NOMO-1 (cell line): ENCODE data around the gene CENPC.
"Not testable (repeated sequence)": the region's sequence is repeated elsewhere in the genome, so short reads cannot be mapped to it uniquely, and the experiment has no call there.

Experiments
- DNase-seq, 2 experiments: peaks; one replicate each; lab custom pipeline; 2025; ENCODE audit not compliant: unreplicated experiment in 2 of 2; lab: John Stamatoyannopoulos, UW

Gene CENPC

DNA sequence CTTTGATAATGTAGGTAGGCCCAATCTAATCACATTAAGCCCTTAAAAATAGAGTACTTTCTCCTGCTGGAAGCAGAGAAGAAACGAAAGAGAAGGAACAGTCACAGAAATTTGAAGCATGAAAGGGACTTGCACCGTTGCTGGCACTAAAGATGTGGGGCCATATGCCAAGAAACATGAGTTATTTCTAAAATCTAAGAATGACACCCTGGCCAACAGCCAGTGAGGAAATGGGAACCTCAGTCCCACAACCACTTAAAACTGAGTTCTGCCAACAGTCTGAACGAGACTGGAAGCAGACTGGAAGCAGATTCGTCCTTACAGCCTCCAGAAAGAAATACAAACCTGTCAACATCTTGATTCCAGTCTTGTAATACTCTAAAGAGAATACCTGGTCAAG, 70.1 kb downstream of the CENPC start:
- DNase-seq, result no peak

DNA sequence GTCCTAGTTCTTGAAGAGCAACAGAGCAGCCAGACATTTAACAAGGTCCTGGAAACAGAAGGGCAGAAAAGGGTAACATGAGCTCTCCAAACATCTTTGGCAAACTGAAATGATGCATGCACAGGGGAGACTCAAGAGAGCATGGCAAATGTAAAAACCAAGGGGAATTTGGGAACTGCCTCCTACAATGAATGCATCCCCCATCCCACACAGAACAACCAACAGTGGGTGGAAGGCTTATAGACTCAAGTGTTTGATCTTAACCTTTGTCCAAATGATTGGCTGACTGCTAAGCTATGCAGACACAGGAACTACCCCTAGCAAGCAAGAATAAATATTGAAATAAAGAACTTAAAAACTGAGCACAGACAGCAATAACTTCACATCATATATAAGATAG, 74.4 kb downstream of the CENPC start:
- no peak for DNase-seq

DNA sequence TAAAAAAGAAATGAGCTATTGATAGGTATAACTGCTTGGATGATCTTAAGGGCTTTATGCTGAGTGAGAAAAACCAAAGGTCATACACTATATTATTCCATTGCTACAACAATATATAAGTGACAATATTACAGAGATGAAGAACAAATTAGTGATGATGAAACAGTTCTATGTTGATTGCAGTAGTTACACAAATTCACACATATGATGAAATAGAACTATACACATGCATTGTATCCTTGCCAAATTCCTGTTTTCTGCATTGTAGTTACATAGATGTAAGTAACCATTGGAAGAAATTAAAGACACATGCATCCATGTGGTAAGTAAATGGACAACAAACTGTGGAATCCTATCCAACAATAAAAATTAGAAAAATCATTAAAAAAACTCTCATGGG, 76.5 kb downstream of the CENPC start:
- DNase-seq, result no peak

DNA sequence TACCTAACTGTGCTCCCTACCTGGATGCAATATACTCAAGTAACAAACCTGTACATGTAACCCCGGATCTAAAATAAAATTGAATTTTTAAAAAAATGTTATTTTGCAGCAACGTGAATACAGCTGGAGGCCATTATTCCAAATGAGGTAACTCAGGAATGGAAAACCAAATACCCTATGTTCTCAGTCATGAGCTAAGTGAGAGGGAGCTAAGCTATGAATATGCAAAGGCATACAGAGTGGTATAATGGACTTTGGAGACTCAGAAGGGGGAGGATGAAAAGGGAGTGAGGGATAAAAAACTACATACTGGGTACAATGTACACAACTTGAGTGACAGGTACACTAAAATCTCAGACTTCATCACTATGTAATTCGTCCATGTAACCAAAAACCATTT, 78.6 kb downstream of the CENPC start:
- DNase-seq, result no peak

DNA sequence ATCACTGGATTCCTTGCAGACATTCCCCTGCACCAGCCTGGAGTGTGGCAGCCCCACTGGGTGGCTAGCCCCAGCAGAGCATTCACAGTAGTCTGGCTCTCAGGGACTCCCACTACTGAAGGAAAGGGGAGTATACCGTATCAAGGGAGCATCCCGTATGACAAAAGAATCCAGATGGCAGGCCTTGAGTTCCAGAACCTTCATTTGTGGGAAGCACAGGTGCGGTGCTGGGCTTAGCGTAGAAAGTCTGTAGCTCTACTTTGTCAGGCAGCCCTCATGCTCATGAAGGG, 79.6 kb downstream of the CENPC start:
- DNase-seq, result no peak

DNA sequence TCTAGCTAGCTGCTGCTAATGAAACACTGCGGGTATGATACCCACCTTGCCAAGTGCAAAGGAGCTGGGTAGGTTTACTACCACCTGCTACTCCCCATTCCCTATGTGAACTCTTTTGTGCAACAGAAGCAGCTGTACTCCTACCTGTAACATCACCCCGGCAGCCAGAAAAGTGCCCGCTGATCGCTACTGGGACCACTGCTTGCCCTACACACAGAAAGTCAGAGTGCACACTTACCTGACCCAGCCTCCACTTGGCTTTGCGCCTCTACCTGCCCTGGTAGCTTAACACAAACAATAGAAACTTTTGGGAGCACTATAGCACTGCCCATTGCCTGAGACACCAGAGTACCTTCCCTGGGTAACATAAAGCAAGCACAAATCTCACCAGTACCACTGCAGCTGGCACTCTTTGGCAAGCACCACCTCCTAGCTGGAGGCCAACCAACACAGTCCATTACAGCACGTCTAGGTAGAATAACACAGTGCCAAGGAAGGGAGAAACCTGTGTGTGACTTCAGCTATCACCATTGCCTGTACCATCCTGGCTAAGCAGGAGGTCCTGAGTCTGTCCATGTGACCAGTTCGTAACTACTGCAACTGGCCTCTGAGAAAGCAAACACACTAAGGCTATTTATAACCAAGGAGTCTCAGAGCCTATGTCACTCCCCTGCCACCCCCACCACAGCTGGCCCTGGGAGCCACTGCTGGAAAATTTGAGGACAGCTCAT, 80.1 kb downstream of the CENPC start:
- no peak for DNase-seq

DNA sequence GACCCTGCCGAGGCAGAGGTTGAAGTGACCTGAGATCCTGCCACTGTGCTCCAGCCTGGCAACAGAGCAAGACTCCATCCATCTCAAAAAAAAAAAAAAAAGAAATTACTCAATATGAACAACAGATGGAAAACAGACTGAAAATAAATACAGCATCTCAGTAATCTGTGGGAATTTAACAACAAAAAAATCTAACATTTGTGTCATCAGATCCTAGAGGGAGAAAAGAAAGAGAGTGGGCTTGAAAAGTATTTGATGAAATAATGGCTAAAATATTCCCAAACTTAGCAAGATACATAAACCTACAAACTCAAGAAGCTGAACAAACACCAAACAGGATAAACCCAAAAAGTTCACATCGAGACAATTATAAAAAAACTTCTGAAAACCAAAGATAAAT, 84.7 kb downstream of the CENPC start:
- DNase-seq, result no peak

DNA sequence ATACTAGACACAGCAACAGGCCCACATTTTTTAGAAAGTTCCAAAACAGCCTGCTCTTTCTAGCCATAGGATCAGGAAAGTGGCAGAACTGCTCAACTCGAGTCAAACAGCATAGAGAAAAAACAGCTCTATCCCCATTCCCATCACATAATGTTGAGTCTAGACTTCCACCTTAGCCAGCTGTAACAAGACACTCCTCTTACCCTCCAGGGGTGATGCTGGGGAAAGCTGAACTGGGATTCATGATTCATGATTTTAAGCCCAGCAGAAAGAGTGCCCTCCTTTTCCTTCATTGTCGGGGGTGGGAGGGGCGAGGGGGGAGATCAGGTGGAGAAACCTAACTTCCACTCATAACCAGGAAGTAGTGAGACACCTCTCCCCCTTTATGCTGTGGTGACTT, 86.1 kb downstream of the CENPC start:
- DNase-seq, result no peak

DNA sequence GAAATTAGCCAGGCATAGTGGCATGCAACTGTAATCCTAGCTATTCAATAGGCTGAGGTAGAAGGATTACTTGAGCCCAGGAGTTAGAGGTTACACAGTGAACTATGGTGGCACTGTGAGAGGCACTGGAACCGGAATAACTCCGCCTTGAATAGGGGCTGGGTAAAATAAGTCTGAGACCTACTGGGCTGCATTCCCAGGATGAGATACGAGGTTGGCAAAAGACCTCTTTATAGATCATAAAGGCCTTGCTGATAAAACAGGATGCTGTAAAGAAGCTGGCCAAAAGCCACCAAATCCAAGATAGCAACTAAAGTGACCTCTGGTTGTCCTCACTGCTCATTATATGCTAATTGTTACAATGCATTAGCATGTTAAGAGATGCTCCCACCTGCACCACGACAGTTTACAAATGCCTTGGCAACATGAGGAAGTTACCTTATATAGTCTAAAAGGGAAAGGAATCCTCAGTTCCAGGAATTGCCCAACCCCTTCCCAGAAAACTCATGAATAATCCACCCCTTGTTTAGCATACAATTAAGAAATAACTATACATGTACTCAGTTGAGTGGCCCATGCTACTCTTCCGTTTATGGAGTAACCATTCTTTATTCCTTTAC, 88.6 kb downstream of the CENPC start:
- no peak for DNase-seq

DNA sequence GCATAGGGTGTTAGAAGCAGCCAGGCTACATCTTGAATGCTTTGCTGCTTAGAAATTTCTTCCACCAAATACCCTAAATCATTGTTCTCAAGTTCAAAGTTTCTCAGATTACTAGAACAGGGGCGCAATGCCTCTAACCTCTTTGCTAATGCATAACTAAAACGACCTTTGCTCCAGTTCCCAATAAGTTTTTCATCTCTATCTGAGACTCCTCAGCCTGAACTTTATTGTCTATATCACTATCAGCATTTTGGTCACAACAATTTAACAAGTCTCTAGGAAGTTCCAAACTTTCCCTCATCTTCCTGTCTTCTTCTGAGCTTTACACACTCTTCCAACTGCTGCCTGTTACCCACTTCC, 92.5 kb downstream of the CENPC start:
- not testable (repeated sequence) for DNase-seq

DNA sequence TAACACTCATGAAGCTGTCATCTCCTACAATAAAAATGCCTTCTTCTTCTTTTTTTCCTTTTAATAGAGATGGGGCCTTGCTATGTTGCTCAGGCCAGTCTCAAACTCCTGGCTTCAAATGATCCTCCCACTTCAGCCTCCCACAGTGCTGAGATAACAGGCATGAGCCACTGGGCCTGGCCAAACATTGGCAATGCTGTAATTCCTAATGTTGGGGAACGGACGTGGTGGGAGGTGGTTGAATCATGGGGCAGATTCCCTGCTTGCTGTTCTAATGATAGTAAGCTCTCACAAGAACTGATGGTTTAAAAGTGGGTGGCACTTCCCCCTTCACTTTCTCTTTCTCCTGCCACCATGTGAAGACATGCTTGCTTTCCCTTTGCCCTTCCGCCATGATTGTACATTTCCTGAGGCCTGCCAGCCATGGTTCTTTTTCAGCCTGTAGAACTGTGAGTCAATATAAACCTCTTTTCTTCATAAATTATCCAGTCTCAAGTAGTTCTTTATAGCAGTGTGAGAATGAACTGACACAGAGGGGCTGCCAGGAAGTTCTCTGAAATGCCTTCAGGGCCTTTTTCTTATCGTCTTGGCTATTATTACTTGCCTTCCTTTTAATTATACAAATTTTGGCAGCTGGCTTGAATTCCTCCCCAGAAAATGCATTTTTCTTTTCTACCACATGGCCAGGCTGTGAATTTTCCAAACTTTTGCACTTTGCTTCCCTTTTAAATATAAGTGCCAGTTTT, 93.0 kb downstream of the CENPC start:
- no peak for DNase-seq

DNA sequence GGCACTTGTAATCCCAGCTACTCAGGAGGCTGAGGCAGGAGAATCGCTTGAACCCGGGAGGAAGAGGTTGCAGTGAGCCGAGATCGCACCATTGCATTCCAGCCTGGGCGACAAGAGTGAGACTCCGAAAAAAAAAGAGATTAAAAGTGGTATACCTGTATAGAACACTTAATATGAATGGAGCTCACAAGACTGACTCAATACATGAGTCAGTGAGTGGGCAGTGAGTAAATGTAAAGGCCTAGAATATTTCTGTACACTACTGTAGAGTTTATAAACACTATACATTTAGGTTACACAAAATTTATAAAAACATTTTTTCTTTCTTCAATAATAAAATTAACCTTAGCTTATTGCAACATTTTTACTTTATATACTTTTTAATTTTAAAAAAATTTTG, 93.8 kb downstream of the CENPC start:
- DNase-seq, result no peak

DNA sequence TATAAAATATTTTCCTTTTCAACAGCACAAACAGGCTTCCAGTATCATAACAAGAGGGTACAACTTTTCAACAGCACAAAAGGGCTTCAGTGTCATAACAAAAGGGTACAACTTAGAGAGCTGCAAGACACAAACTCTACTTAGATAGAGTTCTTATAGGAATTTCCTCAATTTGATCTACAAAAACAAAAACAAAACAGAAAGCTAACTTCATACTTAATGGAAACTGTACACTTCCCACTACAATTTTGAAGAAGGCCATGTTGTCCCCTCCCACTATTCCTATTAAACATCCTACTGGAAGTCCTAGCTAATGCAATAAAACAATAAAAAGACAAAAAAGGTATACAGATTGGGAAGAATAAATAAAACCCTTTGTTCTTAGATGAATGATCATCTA, 96.7 kb downstream of the CENPC start:
- no peak for DNase-seq

DNA sequence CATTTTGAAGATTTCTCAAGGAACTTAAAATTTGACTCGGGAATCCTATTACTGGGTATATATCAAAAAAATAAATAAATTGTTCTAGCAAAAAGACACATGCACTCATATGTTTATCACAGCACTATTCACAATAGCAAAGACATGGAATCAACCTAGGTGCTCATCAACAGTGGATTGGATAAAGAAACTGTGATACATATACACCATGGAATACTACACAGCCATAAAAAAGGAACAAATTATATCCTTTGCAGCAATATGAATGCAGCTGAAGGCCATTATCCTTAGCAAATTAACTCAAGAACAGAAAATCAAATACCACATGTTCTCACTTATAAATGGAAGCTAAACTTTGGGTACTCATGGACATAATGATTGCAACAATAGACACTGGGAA, 97.4 kb downstream of the CENPC start:
- no peak for DNase-seq

DNA sequence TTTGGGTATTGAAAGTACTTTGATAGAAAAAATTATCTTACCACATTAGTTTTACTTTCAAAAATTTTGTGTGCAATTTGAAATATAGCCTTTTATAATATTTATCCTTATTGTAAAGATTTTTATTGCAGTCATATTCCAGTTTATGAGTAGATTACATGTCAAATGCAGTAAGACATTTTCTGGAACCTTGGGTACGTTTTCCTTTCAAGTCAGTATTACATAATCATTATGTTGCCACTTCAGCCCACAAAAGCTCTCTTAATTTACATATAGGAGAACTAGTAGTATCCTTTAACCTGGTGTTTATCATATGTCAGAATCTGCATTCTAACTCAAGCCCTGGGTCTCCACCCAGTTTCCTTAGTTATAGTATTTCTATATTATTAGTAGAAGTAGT, 98.5 kb downstream of the CENPC start:
- peak in 1 of 2 experiments; percentile 19 for DNase-seq

DNA sequence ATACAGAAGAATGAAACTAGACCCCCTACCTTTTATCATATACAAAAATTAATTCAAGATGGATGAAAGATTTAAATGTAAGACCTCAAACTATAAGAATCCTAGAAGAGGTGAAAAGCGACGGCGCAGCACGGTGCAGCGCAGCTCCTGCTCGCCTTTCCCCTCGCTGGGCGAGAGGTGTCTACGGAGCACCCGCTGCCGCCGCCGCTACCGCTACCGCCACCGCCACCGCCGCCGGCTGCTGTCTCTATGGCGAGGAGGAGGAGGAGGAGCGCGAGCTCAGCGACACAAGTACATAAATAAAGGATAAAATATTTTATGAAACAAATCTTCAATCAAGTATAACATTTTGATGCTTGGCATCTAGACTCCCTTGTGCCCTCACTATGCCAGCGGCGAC, 99.4 kb downstream of the CENPC start:
- not testable (repeated sequence) for DNase-seq

DNA sequence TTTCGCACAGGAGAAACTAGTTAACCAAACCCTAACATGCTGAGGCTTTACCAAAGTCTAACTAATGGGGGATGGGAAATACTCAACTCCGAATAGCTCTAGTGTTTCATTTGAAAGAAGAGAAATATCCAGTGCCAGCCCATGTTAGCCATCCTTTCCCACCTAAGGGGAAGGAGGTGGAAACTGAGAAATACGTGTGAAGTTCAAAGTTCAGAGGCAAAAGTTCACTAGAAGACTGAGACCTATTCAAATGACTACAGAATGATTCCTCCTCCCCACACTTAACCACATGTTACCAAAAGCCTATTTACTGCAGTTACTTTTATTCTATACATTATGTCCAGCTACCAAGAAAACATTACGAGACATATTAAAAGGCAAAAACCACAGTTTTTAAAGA, 106.3 kb downstream of the CENPC start:
- no peak for DNase-seq

DNA sequence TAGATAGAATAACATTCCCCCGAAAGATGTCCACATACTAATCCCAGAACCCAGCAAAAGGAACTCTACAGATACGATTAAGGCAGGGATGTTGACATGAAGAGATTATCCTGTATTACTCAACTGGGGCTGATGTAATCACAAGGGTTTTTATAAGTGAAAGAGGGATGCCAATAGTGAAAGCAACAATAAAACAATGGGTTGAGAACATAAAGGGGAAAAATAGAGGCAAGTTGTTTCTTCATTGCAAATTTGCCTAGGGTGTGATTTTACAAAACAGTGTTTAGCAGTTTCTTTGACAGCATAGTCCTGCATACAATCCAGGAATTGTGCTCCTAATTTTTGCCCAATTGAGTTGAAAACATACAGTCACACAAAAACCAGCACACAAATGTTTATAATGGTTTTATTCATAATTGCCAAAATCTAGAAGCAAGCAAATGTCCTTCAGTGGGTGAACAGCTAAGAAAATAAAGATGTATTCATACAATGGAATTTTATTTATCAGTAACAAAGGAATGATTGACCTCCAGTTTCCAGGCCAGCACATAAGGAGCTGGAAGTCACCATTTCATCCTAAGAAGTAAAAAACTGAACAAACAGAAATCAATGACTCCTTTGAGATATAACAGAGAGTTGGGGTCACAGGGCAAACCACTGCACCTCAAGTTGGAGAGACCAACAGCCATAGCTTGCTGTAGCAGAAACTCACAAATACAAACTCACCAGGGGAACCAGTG, 107.2 kb downstream of the CENPC start:
- peak in 1 of 2 experiments; percentile 5 for DNase-seq

DNA sequence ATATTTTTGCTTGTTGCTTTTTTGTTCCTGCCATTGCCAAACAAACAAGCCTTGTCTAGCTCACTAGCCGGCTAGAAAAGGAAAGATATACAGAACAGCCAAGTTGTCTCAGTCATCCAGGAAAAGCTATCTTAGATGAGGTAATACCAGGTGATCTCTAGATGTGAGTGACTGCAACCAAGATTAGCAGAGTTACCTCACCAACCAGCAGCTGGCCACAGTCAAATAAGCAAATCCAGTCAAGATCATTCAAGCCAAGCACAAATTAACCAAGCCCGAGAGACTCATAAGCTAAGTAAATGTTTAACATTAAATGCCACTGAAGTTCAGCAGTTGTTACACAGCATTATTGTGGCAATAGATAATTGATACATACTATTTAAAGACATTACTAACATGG, 108.6 kb downstream of the CENPC start:
- no peak for DNase-seq

DNA sequence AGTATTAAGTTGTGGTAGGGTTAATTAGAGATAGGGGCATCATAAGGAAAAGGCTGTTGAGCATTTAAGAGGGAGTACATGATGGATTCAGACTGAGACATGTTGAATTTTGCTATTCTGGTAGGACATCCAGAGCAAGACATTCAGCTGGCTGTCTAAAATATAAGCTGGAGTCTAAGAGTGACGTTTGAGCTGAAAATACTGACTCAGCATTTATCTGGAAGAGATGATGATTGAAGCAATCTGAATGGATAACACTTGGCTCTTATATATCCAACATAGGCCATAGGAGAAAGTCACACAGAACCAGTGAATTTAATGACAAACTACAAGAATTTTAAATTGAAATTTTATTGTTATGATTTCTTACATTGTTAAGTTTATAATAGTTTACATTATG, 114.3 kb downstream of the CENPC start:
- no peak for DNase-seq

DNA sequence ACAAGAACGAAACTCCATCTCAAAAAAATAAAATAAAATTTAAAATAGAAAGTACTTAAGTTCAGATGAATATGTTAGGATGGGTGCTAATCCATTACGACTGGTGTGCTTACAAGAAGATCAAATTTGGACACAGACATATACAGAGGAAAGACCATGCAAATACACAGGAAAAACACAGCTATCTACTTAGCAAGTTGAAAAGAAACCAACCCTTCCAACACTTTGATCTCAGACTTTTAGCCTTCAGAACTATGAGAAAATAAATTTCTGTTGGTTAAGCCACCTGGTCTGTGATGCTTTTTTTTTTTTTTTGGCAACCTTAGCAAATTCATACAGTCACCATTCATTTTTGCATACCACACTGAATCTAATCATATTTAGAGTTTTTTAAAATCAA, 116.5 kb downstream of the CENPC start:
- no peak for DNase-seq
